ENCODE measurements around the gene LSAMP. TPM values are rescaled to one million over a fixed set of nuclear protein-coding genes. Genes with fewer than 3 reads are reported as not detected.

The LSAMP gene
- total and polyA plus RNA-seq, 2 of the 13 experiments (the other 11 are each of a cell fraction or from before 2014, with no cell fraction given) = not detected

DNA sequence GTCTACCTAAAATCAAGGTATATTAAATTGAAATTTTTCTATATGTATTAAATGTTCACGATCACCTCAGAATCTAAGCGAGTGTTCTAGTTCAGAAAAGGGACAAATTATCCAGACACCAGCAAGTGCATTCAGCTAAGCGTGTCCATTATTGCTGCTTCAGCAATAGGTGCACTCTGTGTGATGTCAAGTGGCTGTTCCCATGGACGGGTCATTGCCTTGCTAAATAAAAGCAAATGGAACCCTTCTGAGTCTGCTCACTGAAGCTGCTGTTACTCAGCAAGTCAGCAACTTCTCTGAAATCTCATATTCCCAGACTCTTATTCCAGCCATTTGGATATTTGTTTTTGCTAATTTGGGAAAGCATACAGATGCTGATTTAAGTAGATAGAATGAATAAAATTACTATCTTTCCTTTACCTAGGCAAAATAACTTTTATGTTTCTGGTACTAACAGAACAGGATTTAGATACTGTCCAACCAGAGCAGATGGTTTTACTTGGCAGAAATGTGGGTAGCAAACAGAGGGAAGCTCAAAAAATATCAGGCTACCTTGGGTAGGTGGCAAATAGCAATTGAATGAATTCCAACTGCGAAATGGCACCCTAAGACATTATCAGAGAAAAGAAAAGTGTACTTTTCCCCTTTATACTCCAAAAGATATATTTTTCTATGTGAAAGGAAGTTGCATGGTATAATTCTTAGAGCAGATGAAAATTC is 415.0 kb downstream of the LSAMP start:
- 3% methylated on average over 4 of the region's 5 CpGs for WGBS (ENCODE audit: low lambda C conversion rate)
- DNase-seq (ENCODE audit: low spot score) (no peak), ATAC-seq (no peak), FAIRE-seq (no peak)
- H3K79me2 ChIP-seq (ENCODE audit: insufficient read depth, low read length) = no peaks in the 10 kb centered on the region
- no peak overlapping the region for H2AFZ ChIP-seq (ENCODE audit: low read length)
- BruUV-seq (replicated peaks) = no TSS peak
- no peak overlapping the region for H3K27ac ChIP-seq (ENCODE audit: extremely low read length, insufficient read depth, low read length)
- no peak overlapping the region for H3K4me3 ChIP-seq (replicated peaks in 1 of 3; ENCODE audit: insufficient read depth in 1 of 3, low read depth in 2 of 3, low read length in 3 of 3)
- H3K4me2 ChIP-seq (ENCODE audit: low read depth, low read length) = no peak overlapping the region
- H4K20me1 ChIP-seq (ENCODE audit: insufficient read depth, low read length) = no peaks in the 10 kb centered on the region
- no peaks in the 10 kb centered on the region for H3K36me3 ChIP-seq (replicated peaks in 1 of 2; ENCODE audit: control insufficient read depth in 1 of 2, insufficient read depth in 2 of 2, low read length in 2 of 2)
- H3K9ac ChIP-seq (ENCODE audit: insufficient read depth, low read depth, low read length) = no peak overlapping the region
- H3K27me3 ChIP-seq (ENCODE audit: control insufficient read depth in 1 of 2, insufficient read depth in 2 of 2, low read length in 2 of 2) = no peaks in the 10 kb centered on the region
- H3K4me1 ChIP-seq (ENCODE audit: insufficient read depth, low read length) = no peaks in the 10 kb centered on the region
- no peaks in the 10 kb centered on the region for H3K9me3 ChIP-seq (ENCODE audit: low read length)
- TF ChIP-seq MAFF (IDR thresholded peaks at IDR 0.05; ENCODE audit: low read depth, low read length) (0 out of 2 replicates have a peak, but pooled peaks have one; percentile 13), RBM22 (optimal IDR thresholded peaks at IDR 0.05; ENCODE audit: low read length) (no peak), MAFK (conservative IDR thresholded peaks at IDR 0.05 in 1 of 2, IDR thresholded peaks at IDR 0.05 in 1 of 2; ENCODE audit: low read length in 2 of 2) (peak; percentile 17 to 42; a peak in 2 of 4 replicates)
- in situ Hi-C loops (cut with HindIII; ENCODE audit: extremely low pct_ligation_motif_present, low pct_unique_long_range_greater_than_20kb) = no loop called here
- intact Hi-C loops (cut with micrococcal nuclease; ENCODE audit: unreplicated experiment) = no loop called here
- ChIA-PET POLR2A (no interaction called here), CTCF (ENCODE audit: low intra/inter-chr PET ratio, low total read pairs) (no interaction called here)

DNA sequence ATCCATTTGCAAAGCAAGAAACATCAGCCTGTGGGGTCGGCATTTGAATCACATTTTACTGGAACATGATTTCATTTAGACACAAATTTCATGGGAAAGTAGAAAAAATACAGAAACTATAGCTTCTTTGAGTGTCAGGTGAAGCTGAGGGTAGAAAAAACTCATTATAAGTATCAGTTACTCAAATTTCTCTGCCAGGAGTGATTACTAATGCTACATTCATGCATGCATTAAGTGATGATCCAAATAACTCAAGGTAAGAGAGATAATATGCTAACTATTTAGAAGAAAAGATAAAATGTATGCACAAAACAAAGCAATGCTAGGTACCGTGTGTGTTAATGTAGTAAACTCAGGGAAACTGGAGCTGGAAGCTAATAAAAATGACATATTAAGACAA is 416.0 kb downstream of the LSAMP start:
- no peak for DNase-seq (ENCODE audit: low spot score)
- no peak for FAIRE-seq
- POLR2A ChIA-PET = no interaction called here
- in situ Hi-C loops (cut with HindIII; ENCODE audit: extremely low pct_ligation_motif_present, low pct_unique_long_range_greater_than_20kb) (no loop called here), intact Hi-C loops (cut with micrococcal nuclease; ENCODE audit: unreplicated experiment) (no loop called here)
- Histone ChIP-seq H3K79me2 (ENCODE audit: insufficient read depth, low read length) (no peaks in the 10 kb centered on the region), H3K36me3 (replicated peaks in 1 of 2; ENCODE audit: control insufficient read depth in 1 of 2, insufficient read depth in 2 of 2, low read length in 2 of 2) (no peaks in the 10 kb centered on the region), H3K27ac (ENCODE audit: extremely low read length, insufficient read depth, low read length) (no peak overlapping the region), H3K27me3 (ENCODE audit: control insufficient read depth in 1 of 2, insufficient read depth in 2 of 2, low read length in 2 of 2) (no peaks in the 10 kb centered on the region), H3K4me3 (replicated peaks in 1 of 3; ENCODE audit: insufficient read depth in 1 of 3, low read depth in 2 of 3, low read length in 3 of 3) (no peak overlapping the region), H3K9me3 (ENCODE audit: low read length) (no peaks in the 10 kb centered on the region), H4K20me1 (ENCODE audit: insufficient read depth, low read length) (no peaks in the 10 kb centered on the region), H3K9ac (ENCODE audit: insufficient read depth, low read depth, low read length) (no peak overlapping the region), H2AFZ (ENCODE audit: low read length) (no peak overlapping the region), H3K4me2 (ENCODE audit: low read depth, low read length) (no peak overlapping the region), H3K4me1 (ENCODE audit: insufficient read depth, low read length) (no peaks in the 10 kb centered on the region)
- BruUV-seq (replicated peaks) = no TSS peak
- CTCF ChIA-PET (ENCODE audit: low intra/inter-chr PET ratio, low total read pairs) = no interaction called here
- no peak for ATAC-seq
- 4% methylated on average over 2 of the region's 2 CpGs for WGBS (ENCODE audit: low lambda C conversion rate)
- TF ChIP-seq, protein P1, sequence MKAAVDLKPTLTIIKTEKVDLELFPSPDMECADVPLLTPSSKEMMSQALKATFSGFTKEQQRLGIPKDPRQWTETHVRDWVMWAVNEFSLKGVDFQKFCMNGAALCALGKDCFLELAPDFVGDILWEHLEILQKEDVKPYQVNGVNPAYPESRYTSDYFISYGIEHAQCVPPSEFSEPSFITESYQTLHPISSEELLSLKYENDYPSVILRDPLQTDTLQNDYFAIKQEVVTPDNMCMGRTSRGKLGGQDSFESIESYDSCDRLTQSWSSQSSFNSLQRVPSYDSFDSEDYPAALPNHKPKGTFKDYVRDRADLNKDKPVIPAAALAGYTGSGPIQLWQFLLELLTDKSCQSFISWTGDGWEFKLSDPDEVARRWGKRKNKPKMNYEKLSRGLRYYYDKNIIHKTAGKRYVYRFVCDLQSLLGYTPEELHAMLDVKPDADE (CRISPR knock-in tag; IDR thresholded peaks at IDR 0.05) = no peak
- TF ChIP-seq, protein P2, sequence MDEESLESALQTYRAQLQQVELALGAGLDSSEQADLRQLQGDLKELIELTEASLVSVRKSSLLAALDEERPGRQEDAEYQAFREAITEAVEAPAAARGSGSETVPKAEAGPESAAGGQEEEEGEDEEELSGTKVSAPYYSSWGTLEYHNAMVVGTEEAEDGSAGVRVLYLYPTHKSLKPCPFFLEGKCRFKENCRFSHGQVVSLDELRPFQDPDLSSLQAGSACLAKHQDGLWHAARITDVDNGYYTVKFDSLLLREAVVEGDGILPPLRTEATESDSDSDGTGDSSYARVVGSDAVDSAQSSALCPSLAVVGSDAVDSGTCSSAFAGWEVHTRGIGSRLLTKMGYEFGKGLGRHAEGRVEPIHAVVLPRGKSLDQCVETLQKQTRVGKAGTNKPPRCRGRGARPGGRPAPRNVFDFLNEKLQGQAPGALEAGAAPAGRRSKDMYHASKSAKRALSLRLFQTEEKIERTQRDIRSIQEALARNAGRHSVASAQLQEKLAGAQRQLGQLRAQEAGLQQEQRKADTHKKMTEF (CRISPR knock-in tag; IDR thresholded peaks at IDR 0.05) = no peak
- TF ChIP-seq, protein P3, sequence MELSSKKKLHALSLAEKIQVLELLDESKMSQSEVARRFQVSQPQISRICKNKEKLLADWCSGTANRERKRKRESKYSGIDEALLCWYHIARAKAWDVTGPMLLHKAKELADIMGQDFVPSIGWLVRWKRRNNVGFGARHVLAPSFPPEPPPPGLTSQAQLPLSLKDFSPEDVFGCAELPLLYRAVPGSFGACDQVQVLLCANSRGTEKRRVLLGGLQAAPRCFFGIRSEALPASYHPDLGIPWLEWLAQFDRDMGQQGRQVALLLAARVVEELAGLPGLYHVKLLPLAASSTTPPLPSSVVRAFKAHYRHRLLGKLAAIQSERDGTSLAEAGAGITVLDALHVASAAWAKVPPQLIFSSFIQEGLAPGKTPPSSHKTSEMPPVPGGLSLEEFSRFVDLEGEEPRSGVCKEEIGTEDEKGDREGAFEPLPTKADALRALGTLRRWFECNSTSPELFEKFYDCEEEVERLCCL (CRISPR knock-in tag; IDR thresholded peaks at IDR 0.05; ENCODE audit: borderline replicate concordance) = no peak
- TF ChIP-seq CHCHD3 (CRISPR knock-in tag; IDR thresholded peaks at IDR 0.05) (no peak), ZNF136 (CRISPR knock-in tag; IDR thresholded peaks at IDR 0.05; ENCODE audit: low read depth) (no peak), WIZ (CRISPR knock-in tag; IDR thresholded peaks at IDR 0.05) (no peak), TEAD2 (CRISPR knock-in tag; IDR thresholded peaks at IDR 0.05) (no peak)

All from HepG2 (cell line).